K562 treated with DMSO at 1 percent for 24 hours (cell line): ENCODE measurements around the gene PMS1. TPM values are rescaled to one million over a fixed set of nuclear protein-coding genes. Genes with fewer than 3 reads are reported as not detected.

Source experiments
- total RNA-seq: library from RNA; unstranded; fragments of 300-600 nt; gene quantifications from 2 replicates; pipeline ENCODE4 v1.2.3, GENCODE V29; 2022; ENCODE audit warnings: low read depth; ENCODE audit not compliant: insufficient read depth

PMS1 gene
- total RNA-seq: 4.8 and 5.4 TPM in 2 replicates

GRCh38 chr2:189783927-189784867 is at the start of gene PMS1, which contains the start of gene ORMDL1:
PMS1 (plus strand) TSS chr2:189784450; CDS start chr2:189791810, 7,360 bp downstream.
ORMDL1 (minus strand) TSS chr2:189784339; CDS start chr2:189782595, 1,744 bp downstream.

GRCh38 chr2:189762551-189763298 is 21.5 kb upstream of the PMS1 start, which contains the start of gene OSGEPL1:
OSGEPL1 (minus strand) TSS chr2:189762792; CDS start chr2:189761640, 1,152 bp downstream.

Other genes starting within 250 kb of the PMS1 start
- 9.8 and 13.0 TPM in 2 replicates for gene SLC40A1, start 203.7 kb upstream of the PMS1 start, total RNA-seq
- gene ASNSD1, start 123.0 kb upstream of the PMS1 start, total RNA-seq: 16.9 and 19.3 TPM in 2 replicates
- gene ANKAR, start 109.8 kb upstream of the PMS1 start, total RNA-seq: 0.10 TPM in 1 of 2 replicates, not detected in the other
- gene OSGEPL1, start 21.7 kb upstream of the PMS1 start, total RNA-seq: 3.6 and 4.5 TPM in 2 replicates
- 17.5 and 21.8 TPM in 2 replicates for gene ORMDL1, start 111 bp upstream of the PMS1 start, total RNA-seq